Prostate gland (tissue), 1 donor: ENCODE data around the gene RNF144B.

Experiments used
- POLR2A ChIP-seq: fragments of 450-650 bp; IDR thresholded peaks from one replicate; pipeline ENCODE4 v1.6.1; 2016; ENCODE audit warnings: antibody characterized with exemption, mild to moderate bottlenecking
- POLR2AphosphoS5 ChIP-seq: sonication (generic); formaldehyde crosslinking; IDR thresholded peaks from one replicate; pipeline ENCODE4 v1.6.1; 2017; ENCODE audit warnings: antibody characterized with exemption

GRCh38 chr6:18380158-18380836 is 6.9 kb upstream of the RNF144B start:
- TF ChIP-seq POLR2A (no peak), POLR2AphosphoS5 (no peak)
